Loucy (cell line): ENCODE data around the gene CACNA1D.

Experiments used
- CTCF ChIP-seq: fragments of 200-600 bp; sonication (generic); conservative IDR thresholded peaks from 2 replicates; pipeline ENCODE4 v1.5.1; 2014; ENCODE audit warnings: mild to moderate bottlenecking, antibody characterized with exemption, low read length
- EZH2phosphoT487 ChIP-seq: fragments of 200-600 bp; IDR thresholded peaks from 2 replicates; pipeline ENCODE4 v1.6.1; 2018; ENCODE audit warnings: antibody characterized with exemption, mild to moderate bottlenecking, moderate library complexity, borderline replicate concordance

GRCh38 chr3:53733446-53733845 lies 239.0 kb downstream of the CACNA1D start:
- TF ChIP-seq EZH2phosphoT487 (no peak), CTCF (no peak)
